Right renal pelvis (tissue), 4 donors: Measurements from ENCODE around the gene IDH2. TPM values are rescaled to one million over a fixed set of nuclear protein-coding genes. Genes with fewer than 3 reads are reported as not detected.
"Not testable (repeated sequence)": the region's sequence is repeated elsewhere in the genome, so short reads cannot be mapped to it uniquely, and the experiment has no call there.

Experiments
- DNase-seq, 4 donors: peaks; one replicate each; pipeline ENCODE4 v3.0.0-alpha.2; 2013; ENCODE audit warnings: low read depth in 4 of 4, low spot score in 3 of 4, missing footprints in 1 of 4
- polyA plus RNA-seq, 4 donors: library from polyadenylated mRNA; unstranded; fragments of 120-200 nt; gene quantifications; one replicate each; pipeline ENCODE4 v1.2.1, GENCODE V29; 2013; ENCODE audit not compliant: insufficient read length in 4 of 4

The IDH2 gene
- polyA plus RNA-seq, 4 donors, result 194 to 243 (median 217) TPM

DNA sequence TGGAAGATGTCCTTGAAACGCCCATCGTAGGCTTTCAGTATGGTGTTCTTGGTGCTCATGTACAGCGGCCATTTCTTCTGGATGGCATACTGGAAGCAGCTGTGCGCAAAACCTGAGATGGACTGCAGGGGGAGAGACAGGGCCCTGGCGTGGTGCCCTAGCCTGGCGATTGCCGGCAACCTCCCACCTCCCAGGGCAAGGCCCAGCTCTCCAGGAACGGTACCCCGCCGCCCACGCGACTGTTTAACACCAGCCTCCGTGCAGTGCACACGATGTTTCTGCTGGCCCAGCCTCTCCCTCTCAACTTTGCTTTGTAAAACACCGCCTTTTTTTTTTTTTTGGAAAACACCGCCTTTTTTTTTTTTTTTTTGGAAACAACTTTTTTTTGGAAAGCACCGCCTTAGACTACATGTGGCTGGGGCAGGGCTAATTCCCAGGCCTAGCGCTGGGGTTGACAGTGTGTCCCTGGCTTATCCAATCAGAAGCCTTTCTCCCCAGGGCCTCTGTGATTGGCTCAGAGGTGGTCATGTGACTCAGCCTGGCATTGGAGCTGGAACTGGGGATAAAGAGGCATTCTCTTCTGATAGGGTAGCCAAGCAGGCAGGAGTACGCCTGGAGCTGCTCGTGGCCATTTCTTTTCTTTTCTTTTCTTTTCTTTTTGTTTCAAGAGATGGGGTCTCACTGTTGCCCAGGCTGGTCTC, 14.7 kb downstream of the IDH2 start:
- no peak for DNase-seq

DNA sequence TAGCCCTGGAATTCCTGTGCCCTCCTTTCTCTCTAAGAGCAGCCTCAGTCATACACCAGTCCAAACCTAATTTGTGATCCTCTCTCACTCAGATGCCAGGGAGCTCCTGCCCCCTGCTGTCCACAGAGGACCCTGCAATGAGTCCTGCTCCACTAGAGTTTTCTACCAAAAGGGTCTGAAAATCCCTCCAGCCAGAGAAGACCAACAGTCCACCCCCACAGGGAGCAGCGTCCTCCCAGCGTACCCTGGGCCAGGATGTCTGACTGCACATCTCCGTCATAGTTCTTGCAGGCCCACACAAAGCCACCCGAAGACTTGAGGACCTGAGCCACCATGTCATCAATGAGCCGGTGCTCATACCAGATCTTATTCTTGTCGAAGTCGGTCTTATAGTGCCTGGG, 15.4 kb downstream of the IDH2 start:
- no peak for DNase-seq

DNA sequence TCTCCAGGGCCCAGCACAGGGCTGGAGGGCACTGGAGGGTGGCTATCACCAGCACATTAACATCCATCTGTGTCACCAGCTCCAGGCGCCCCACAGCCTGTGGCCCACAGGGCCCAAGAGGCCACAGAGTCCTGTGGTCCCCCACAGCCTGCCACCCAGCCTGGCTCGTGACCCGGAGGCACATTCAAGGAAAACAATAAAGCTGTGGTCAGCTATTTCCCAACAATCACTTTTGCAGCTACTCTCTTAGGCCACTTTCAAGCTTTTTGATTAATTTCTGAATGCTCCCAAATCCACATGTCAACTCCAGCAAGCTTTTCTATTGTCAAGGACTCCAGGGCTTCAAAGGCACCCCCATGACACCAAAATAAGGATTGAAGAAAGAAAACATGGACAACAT, 16.7 kb downstream of the IDH2 start:
- no peak for DNase-seq

DNA sequence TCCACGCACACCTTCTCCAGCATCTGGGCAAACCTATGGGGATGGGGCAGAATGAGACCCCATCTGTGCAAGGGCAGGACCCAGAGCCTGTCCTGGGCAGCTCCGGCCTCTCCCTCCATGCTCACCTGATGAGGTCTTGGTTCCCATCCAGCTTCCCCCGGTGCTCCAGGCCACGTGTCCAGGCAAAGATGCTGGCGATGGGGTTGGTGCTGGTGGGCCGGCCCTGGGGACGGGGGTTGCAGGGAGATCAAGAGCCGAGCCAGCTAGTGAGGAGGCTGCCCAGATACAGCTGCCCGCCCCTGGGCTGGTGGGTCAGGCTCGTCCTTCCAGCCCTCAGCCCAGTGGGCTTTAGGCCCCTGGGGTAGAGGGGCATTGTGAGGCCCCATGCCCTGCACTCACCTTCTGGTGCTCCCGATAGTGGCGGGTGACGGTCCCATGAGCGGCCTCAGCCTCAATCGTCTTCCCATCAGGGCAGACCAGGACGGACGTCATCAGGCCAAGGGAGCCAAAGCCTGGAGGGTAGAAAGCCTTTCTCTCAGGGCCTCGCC, 17.3 kb downstream of the IDH2 start:
- no peak for DNase-seq

DNA sequence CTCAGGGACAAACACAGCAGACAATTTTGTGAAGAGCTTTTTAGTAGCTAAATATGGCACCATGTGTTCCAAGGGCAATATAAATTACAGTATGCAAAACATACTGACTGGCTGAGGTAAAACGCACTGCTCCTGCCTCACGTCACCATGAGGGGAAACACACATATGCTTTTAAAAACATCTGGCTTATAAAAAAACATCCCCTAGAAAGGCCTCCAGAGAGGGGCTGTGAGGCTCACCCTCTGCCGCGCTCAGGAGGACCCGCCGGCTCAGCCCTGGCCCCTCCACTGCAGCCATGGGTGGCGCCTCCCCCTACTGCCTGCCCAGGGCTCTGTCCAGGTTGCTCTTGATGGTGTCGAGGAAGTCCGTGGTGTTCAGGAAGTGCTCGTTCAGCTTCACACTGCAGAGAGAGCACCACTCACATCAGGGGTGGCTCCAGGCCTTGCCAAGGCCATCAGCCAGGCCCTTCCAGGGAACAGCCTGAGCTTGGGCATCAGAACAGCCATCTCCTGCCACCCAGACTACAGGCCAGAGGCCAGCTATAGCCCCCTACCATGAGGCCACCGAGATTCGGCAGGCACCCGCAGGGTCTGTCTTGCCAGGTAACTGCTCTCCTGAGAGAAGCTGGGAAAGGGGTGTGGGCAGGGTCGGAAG, 18.2 kb downstream of the IDH2 start:
- no peak for DNase-seq

DNA sequence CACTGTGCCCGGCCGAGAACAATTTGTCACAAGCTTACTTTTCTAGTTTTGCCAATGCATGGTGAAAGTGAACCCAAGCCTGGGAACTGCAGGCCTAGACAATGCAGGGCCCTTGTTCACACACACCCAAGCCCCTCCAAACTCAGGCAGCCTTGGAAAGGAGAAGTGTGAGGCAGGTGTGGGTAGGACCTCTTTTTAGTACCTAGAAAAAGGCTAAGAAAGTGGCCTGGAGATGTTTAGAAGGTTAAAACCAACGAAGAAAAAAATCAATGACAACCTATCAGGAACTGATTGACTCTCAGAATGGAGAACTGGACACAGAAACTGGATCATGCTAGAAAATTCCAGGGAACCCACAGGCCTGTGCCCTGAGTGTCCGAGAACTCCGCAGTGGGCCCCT, 18.8 kb downstream of the IDH2 start:
- no peak for DNase-seq

DNA sequence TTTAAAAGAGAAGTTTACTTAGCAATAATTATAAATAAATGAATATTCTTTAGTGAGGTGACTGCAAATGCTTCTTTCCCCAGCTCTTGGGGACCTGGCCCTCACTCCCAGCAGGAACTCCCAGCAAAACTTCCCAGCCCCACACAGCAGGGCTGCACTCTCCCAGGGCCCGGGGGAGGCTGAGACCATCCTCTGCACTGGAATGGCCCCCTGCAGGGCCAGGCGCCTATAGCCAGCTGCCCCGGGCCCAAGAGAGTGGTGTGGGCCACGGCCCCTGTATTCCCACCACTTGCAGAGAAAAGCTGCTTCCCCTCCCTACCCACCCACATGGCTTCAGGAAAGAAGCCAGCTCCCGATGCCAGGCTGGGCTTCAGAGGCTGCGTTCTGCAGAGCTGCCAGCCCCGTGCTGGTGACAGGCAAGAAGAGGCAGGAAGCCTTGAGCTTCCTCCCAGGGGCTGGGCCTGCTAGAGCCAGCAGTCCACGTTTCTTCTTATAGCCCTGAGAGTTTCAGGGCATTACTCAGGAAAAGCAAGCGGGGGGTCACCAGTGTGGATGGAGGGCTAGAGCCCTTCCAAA, 20.0 kb downstream of the IDH2 start:
- DNase-seq, result no peak

DNA sequence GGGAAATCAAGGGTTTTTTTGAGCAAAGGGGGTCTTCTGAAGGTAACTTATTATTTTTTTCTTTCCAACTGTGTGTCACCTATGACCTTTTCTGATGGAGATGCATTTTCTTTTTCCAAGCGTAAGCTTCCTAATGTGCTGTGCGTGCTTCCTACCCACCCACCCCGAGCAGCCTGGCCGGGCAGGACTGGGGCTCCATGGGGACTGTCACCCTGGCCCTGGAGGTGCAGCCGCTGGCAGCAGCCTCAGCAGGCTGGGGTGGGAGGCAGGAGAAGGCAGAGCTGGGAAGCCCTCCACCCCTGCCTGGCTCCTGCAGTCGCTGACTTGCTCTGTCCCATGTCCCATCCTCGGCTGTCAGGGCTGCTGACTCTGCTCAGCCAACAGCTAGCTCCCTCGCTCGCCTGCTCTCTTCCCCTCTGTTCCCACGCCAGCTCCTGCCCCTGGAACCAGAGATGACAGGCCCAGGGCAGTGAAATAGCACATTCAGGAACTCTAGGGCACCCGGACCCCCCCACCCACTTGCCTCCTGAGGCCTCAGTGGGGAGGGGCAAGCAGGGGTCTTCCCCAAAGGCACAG, 21.4 kb downstream of the IDH2 start:
- DNase-seq, result no peak

DNA sequence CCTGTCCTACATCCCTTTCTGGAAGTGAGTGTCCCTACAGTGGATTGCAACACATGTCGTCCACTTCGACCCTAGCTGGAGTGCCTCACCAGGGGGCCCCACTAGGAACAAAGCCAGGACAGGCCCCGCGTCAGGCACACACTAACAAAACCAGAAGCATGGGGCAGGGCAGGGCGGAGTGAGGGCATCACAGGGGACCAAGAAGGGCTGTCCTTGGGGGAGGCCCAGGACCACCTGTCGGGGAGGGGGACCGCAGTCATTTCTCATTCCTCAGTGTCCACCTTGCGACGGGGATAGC, 21.9 kb downstream of the IDH2 start:
- no peak for DNase-seq

DNA sequence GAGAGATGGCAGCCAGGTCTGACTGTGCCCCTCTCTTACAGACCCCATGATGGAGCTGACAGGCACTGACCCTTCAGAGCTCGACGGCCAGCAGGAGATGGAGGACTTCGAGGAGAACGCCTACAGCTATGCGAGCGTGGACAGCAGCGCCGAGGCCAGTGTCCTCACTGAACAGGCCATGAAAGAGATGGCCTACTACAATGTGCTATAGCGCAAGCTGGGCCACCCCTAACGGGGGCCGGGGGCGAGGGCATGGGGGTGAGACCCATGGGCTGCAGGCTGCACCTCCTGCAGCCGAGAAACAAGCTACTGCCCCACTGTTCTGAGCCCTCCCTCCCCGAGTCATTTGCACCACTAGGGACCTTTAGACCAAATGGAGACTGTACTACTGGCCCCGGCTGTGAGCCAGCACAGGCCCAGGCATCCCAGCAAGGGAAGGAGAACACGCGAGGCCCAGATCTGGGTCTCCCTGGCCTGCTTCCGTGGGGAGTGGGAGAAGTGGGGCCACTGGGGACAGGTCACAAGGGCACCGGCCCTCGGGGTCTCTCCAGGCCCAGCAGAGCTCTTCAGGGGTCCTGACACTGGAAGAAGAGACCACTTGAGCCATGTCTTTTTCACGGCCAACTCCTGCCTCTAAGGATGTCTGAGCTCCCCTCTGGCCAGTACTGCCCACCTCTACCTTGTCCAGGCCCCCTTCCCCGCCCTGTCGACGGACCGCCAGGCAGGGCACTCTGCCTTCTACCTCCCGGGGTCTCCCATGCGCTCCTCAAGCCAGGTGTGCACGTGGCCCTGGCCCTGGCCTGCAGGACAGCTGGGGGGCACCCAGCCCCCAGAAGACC, 22.4 kb downstream of the IDH2 start:
- no peak for DNase-seq

DNA sequence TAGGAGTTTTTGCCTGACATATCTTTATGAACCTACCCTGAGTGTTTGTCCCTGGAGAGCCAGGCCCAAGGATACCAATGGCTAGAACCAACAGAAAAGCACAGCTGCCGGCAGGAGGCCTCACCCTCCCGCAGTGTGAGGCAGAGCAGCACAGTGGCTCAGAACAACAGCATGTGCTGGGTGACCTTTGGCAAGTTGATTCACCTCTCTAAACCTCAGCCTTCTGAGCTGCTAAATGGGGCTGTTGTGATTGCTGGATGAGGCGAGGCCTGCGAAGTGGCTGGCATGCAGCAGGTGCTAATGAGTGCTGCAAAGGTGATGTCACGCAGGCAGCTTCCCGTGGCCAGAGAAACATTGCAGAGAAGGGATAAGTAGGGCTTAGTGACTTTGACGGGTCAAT, 23.3 kb downstream of the IDH2 start:
- DNase-seq, result no peak

DNA sequence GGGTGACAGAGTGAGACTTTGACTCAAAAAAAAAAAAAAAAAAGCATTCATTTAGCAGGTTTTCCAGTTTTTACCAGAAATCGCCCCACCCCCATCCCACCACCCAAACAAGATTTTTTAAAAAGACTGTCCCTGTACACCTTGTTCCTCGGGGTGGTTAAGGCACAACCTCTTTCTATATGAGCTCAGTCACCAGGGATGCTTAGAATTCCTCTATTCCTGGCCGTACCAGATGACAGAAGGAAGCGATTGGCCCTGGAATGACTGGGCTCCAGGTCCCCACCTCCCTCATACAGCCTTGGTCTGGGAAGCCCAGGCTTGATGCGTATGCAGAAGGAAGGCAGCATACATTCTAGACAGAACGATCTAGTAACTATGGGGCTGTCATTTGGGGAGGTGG, 25.6 kb downstream of the IDH2 start:
- DNase-seq, result no peak

DNA sequence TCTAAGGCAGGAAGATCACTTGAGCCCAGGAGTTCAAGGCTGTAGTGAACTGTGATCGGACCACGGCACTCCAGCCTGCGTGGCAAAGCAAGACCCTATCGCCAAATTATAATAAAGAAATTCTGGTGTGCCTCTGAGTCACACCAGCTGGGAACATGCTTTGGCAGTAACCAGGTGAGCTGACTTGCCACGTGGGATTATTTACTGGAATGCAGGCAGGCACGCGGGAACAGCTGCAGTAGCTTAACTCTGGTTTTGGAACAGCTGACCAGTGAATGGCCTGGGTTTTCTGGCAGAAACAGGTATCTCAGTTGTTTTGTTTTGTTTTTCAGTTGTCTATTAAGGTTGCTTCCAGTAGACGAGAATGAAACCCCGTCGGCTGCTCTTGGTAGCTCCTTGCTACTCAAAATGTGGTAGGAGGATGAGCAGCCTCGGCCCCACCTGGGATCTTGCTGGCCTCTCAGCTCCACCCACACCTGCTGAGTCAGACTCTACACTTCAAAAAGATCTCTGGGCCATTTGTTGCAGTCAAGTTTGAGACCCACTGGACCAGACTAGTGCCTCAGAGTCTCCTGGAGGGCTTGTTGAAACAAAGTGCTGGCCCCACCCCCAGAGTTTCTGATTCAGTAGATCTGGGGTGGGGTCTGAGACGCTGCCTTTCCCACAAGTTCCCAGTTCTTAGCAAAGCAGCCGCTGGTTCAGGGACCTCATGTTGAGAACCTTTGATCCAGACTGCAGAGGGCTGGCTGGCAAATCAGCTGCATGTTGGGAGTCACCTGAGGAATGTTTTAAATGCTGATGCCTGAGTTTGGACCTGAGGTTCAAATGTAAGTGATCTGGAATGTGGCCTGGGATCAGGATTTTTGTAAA, 26.6 kb downstream of the IDH2 start:
- DNase-seq, result no peak

DNA sequence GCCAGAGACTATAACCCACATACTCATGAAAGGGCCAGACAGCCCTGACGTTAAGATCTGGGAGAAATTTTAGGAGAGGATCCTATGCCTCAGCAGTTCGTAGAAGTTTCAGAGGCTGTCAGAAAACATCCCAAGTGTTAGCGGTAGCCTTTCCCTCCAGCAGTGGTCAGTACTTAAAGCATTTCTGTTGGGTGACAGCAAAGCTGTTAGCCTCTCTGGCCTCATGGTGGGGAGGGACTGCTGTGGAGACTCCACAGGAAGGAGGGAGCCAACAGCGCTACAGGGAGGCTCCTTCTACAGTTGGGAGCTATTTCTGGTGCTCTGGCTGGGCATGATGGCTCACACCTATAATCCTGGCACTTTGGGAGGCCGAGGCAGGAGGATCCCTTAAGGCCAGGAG, 27.4 kb downstream of the IDH2 start:
- DNase-seq, result no peak

DNA sequence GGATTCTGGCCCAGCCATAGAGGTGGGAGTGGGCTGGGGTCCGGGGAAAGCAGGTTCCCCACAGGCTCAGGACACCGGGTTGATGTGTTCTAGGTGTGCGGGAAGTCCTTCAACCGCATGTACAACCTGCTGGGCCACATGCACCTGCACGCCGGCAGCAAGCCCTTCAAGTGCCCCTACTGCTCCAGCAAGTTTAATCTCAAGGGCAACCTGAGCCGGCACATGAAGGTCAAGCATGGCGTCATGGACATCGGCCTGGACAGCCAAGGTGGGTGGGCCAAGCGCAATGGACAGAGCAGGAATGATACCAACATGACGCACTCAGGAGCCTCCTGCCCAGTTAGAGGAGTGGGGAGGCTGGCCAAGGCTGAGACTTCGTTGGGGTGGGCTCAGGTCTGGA, 28.2 kb downstream of the IDH2 start:
- DNase-seq, result no peak

DNA sequence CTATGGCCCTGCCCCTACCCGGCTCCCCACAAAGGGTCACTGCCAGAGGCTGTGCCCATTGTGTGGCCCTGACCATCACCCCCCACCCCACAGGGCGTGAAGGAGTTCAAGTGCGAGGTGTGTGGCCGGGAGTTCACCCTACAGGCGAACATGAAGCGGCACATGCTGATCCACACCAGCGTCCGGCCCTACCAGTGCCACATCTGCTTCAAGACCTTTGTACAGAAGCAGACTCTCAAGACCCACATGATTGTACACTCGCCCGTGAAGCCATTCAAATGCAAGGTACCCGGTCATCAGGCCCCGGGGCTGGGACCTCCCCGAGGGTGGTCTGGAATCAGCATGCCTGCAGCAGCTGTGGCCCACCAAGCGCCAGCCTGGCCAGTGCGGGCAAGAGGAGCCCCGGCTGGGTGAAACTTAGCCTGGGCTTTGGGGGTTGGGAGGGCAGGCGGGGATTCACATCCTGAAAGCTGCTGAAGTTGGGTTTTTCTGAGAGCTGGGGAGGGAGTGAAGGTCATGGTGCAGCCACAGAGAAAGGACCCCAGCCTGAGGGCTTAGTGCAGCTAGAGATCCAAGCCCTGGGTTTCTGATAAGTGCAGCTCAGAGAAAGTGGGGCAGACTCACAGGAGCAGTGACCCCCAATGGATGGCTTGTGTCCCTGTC, 29.2 kb downstream of the IDH2 start:
- DNase-seq, result no peak

DNA sequence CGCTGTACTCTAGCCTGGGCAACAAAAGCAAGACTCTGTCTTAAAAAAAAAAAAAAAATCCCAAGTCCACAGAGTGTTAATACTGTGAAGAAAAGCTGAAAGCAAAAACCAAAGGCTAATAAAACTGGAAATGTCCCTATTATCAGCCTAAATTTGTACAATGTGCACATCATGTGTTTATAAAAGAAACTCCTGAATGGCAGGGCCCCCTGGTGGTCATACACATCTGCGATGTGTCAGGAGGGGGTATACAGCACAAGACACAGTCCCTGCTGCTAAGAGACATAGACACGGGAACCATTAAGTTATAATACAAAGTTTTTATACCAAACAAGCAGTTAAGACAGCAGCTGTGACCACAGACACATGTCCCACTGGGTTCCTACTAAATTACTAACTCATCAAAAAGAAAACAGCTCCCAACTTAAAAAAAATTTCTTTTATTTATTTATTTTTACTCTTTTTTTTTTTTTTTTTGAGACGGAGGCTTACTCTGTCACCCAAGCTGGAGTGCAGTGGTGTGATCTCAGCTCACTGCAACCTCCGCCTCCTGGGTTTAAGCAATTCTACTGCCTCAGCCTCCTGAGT, 31.0 kb downstream of the IDH2 start:
- peak in 2 of 4 donors; percentile 69 to 70 for DNase-seq

DNA sequence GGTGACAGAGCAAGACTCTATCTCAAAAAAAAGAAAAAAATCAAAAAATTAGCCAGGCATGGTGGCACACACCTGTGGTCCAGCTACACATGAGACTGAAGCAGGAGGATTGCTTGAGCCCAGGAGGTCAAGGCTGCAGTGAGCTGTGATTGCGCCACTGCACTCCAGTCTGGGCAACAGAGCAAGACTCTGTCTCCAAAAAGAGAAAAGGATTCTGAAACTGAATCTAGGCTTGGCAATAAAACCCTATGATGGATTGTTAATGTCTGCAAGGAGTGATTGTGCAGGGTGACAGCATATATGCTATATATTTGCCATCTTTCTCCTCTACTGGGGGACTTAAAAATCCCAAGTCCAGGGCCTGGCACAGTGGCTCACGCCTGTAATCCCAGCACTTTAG, 31.6 kb downstream of the IDH2 start:
- DNase-seq, result not testable (repeated sequence)

DNA sequence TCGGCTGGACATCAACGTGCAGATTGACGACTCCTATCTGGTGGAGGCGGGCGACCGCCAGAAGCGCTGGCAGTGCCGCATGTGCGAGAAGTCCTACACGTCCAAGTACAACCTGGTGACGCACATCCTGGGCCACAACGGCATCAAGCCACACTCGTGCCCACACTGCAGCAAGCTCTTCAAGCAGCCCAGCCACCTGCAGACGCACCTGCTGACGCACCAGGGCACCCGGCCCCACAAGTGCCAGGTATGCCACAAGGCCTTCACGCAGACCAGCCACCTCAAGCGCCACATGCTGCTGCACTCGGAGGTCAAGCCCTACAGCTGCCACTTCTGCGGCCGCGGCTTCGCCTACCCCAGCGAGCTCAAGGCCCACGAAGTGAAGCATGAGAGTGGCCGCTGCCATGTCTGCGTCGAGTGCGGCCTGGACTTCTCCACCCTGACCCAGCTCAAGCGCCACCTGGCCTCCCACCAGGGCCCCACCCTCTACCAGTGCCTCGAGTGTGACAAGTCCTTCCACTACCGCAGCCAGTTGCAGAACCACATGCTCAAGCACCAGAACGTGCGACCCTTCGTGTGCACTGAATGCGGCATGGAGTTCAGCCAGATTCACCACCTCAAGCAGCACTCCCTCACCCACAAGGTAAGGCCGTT, 34.2 kb downstream of the IDH2 start:
- no peak for DNase-seq
